SU-DHL-6 (cell line): ENCODE data around the gene GZMM.

ENCODE experiments used
- EZH2phosphoT487 ChIP-seq: fragments of 200-600 bp; sonication (generic), shearing (Covaris generic); conservative IDR thresholded peaks from 2 replicates; pipeline ENCODE4 v1.6.1; 2018; ENCODE audit warnings: mild to moderate bottlenecking, antibody characterized with exemption, low read length, moderate library complexity, mixed read lengths
- TF ChIP-seq, protein P1 (sequence below): fragments of 200-600 bp; sonication (generic); IDR thresholded peaks from one replicate; pipeline ENCODE4 v1.5.1; 2017; ENCODE audit warnings: antibody characterized with exemption, mild to moderate bottlenecking, low read length, moderate library complexity; ENCODE audit not compliant: insufficient read depth, poor library complexity, severe bottlenecking

DNA sequence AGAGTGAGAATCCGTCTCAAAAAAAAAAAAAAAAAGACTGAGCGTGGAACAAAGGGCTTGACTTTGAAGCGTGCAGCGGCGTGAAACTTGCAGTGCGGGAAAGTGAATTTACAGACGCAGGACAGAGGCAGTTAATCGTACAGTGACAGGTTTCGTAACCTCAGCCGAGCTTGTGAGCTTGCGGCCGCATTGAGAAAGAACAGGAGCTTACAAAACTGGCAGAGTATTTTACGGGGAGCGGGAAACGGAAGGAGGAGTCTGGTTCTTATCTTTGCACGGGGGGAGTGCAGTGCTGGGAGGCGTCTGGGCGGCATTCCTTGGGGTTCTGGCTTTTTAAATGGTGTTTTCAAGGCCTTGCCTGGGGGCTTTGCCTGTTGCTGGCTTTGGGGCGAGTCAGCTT lies 22.6 kb downstream of the GZMM start:
- TF ChIP-seq, protein P1, sequence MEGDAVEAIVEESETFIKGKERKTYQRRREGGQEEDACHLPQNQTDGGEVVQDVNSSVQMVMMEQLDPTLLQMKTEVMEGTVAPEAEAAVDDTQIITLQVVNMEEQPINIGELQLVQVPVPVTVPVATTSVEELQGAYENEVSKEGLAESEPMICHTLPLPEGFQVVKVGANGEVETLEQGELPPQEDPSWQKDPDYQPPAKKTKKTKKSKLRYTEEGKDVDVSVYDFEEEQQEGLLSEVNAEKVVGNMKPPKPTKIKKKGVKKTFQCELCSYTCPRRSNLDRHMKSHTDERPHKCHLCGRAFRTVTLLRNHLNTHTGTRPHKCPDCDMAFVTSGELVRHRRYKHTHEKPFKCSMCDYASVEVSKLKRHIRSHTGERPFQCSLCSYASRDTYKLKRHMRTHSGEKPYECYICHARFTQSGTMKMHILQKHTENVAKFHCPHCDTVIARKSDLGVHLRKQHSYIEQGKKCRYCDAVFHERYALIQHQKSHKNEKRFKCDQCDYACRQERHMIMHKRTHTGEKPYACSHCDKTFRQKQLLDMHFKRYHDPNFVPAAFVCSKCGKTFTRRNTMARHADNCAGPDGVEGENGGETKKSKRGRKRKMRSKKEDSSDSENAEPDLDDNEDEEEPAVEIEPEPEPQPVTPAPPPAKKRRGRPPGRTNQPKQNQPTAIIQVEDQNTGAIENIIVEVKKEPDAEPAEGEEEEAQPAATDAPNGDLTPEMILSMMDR: no peak
- no peak for TF ChIP-seq EZH2phosphoT487
